ENCODE results near the gene UTP14C.

DNA sequence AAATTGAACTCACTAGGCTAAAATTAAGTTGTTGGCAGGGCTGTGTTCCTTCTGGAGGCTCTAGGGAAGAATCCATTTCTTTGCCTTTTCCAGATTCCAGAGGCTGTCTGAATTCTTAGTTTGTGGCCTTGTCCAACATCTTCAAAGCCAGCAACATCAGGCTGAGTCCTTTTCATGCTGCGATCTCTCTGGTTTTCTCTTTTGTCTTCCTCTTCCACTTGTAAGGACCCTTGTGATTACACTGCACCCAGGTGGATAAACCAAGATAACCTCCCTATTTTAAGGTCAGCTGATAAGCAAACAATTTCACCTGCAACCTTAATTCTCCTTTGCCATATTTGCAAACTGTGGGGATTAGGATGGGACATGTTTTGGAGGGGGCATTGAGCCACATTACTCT is 11.5 kb downstream of the UTP14C start:
- no peak for TF ChIP-seq CTCF (IDR thresholded peaks at IDR 0.05)
- no peak for TF ChIP-seq POLR2A (IDR thresholded peaks at IDR 0.05)

Data from breast epithelium (tissue), 3 donors.